Measurements from ENCODE around the gene PDZD2.

Gene PDZD2

GRCh38 chr5:31637851-31638250, 1.1 kb upstream of the PDZD2 start:
- DNase-seq (ENCODE audit: low read depth in 2 of 2, low spot score in 1 of 2) = no peak

GRCh38 chr5:31638345-31638744, 586 bp upstream of the PDZD2 start:
- DNase-seq (ENCODE audit: low read depth in 2 of 2, low spot score in 1 of 2) = no peak

GRCh38 chr5:31639481-31640411, 815 bp downstream of the PDZD2 start:
- no peak for DNase-seq (ENCODE audit: low read depth in 2 of 2, low spot score in 1 of 2)

- DNase-seq (ENCODE audit: low read depth in 2 of 2, low spot score in 1 of 2) = no peak
Observed at GRCh38 chr5:31640573-31640972, 1.6 kb downstream of the PDZD2 start.

GRCh38 chr5:31641059-31641458, 2.1 kb downstream of the PDZD2 start:
- DNase-seq (ENCODE audit: low read depth in 2 of 2, low spot score in 1 of 2) = no peak

GRCh38 chr5:31641575-31641974, 2.6 kb downstream of the PDZD2 start:
- no peak for DNase-seq (ENCODE audit: low read depth in 2 of 2, low spot score in 1 of 2)

GRCh38 chr5:31645420-31646081, 6.6 kb downstream of the PDZD2 start:
- DNase-seq (ENCODE audit: low read depth in 2 of 2, low spot score in 1 of 2) = no peak

- no peak for DNase-seq (ENCODE audit: low read depth in 2 of 2, low spot score in 1 of 2)
Observed at GRCh38 chr5:31648326-31648725, 9.4 kb downstream of the PDZD2 start.

GRCh38 chr5:31651241-31651640, 12.3 kb downstream of the PDZD2 start:
- DNase-seq (ENCODE audit: low read depth in 2 of 2, low spot score in 1 of 2) = no peak

- DNase-seq (ENCODE audit: low read depth in 2 of 2, low spot score in 1 of 2) = no peak
Observed at GRCh38 chr5:31655491-31655890, 16.6 kb downstream of the PDZD2 start.

GRCh38 chr5:31656806-31657205, 17.9 kb downstream of the PDZD2 start:
- no peak for DNase-seq (ENCODE audit: low read depth in 2 of 2, low spot score in 1 of 2)

- DNase-seq (ENCODE audit: low read depth in 2 of 2, low spot score in 1 of 2) = no peak
Observed at GRCh38 chr5:31657315-31657979, 18.5 kb downstream of the PDZD2 start.

GRCh38 chr5:31661257-31661656, 22.3 kb downstream of the PDZD2 start:
- no peak for DNase-seq (ENCODE audit: low read depth in 2 of 2, low spot score in 1 of 2)

GRCh38 chr5:31663519-31663918, 24.6 kb downstream of the PDZD2 start:
- no peak for DNase-seq (ENCODE audit: low read depth in 2 of 2, low spot score in 1 of 2)

GRCh38 chr5:31664566-31664965, 25.6 kb downstream of the PDZD2 start:
- DNase-seq (ENCODE audit: low read depth in 2 of 2, low spot score in 1 of 2) = no peak

- DNase-seq (ENCODE audit: low read depth in 2 of 2, low spot score in 1 of 2) = no peak
Observed at GRCh38 chr5:31671339-31671741, 32.4 kb downstream of the PDZD2 start.

GRCh38 chr5:31674371-31674951, 35.5 kb downstream of the PDZD2 start:
- DNase-seq (ENCODE audit: low read depth in 2 of 2, low spot score in 1 of 2) = no peak

- no peak for DNase-seq (ENCODE audit: low read depth in 2 of 2, low spot score in 1 of 2)
Observed at GRCh38 chr5:31675472-31675871, 36.5 kb downstream of the PDZD2 start.

- DNase-seq (ENCODE audit: low read depth in 2 of 2, low spot score in 1 of 2) = no peak
Observed at GRCh38 chr5:31678180-31678579, 39.2 kb downstream of the PDZD2 start.

- no peak for DNase-seq (ENCODE audit: low read depth in 2 of 2, low spot score in 1 of 2)
Observed at GRCh38 chr5:31680528-31680927, 41.6 kb downstream of the PDZD2 start.

GRCh38 chr5:31682025-31682424, 43.1 kb downstream of the PDZD2 start:
- DNase-seq (ENCODE audit: low read depth in 2 of 2, low spot score in 1 of 2) = no peak

- no peak for DNase-seq (ENCODE audit: low read depth in 2 of 2, low spot score in 1 of 2)
Observed at GRCh38 chr5:31682851-31683250, 43.9 kb downstream of the PDZD2 start.
